Activated CD8-positive, alpha-beta memory T cell treated with anti-CD3 and anti-CD28 coated beads for 4 hours (primary cell): ENCODE results near the gene SH3RF3.

Experiments
- DNase-seq, 2 donors: peaks; one replicate each; pipeline ENCODE4 v3.0.0-alpha.2; 2020; ENCODE audit warnings: low read depth in 2 of 2

The SH3RF3 gene

DNA sequence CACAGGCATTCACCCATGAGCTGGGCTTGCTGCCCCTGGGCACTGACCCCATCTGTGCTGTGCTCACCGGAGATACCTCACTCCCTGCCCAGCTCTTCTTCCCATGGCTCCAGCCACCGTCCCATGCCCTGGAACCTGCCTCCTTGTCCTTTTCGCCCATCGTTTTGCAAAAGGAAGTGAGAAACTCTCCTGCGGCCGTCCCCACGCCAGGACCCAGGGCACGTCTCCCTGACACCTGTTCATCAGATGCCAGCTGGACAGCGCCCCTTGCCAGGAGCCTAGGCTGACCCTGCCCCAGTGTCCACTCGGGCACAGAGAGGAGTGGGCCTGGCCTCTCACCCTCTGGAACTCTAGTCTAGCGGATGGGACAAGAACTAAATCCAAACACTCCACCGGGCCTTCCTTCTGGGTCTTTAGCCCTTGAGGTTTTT lies 246.1 kb downstream of the SH3RF3 start:
- DNase-seq: no peak

DNA sequence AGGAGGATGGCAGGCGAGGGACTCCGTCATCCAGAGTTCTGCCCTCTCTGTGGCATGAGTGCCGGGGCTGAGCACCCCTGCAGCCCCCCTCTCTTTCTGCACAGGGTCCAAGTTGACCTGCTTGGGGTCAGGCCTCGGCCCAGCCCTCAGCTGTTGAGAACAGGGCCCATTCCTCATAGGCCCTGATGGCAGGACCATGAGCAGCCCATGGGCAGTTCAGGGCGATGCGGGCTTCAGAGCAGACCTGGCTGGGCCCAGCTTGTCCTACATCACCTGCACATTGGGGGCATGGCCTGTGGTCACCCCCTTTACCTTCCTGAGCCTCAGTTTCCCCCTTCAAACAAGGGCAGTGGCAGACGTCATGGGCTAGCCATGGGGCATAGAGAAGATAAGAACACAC lies 246.7 kb downstream of the SH3RF3 start:
- DNase-seq: no peak

DNA sequence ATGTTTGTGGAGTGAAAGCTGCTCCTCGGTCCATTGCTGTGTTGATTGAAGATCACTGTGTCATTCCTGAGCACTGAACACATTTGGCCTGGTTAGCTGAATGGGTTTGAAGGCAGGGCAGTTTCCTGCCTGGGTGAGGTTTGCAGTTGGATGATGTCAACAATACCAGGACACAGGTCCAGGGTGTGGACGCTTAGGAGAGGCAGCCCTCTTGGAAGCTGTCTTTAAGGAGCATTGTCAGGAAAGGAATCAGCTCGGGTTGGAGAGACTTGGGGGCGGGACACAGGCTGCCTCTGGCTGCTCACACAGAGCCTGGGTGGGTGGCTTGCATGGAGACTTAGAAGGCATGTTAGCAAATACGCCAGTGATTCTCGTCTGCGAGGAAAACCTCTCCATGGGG lies 247.1 kb downstream of the SH3RF3 start:
- DNase-seq: no peak

DNA sequence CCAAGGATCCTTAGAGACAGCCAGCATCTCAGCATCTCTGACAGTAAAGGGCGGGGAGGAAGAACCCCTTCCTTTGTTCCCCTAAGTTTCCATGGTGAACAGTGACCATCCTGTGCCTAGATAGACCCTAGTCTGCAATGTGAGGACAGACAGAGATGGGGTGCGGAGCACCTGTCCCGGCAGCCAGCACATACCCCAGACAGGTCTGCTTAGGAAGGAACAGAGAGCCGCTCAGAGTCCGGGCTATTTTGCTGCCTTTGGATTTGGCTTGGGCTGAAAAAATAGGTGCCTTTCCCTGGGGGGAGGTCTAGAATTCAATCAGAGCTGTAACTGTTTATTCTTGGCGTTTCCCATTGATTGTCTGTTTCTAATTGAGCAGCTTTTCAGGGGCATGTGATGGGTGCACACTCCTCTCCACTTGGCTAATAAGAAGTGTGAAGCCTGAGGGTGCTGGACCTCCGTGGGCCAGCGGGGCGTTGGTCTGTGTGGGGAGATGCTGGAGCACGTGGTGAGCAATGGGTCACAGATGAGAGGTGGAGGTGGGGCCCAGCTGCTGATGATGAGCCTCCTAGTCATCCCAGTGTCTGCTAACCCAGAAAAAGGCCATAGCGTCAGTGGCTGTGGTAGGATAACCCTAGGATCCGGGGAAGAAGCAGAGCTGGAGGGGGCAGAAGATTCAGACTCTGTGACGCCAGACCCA lies 247.9 kb downstream of the SH3RF3 start:
- no peak for DNase-seq

DNA sequence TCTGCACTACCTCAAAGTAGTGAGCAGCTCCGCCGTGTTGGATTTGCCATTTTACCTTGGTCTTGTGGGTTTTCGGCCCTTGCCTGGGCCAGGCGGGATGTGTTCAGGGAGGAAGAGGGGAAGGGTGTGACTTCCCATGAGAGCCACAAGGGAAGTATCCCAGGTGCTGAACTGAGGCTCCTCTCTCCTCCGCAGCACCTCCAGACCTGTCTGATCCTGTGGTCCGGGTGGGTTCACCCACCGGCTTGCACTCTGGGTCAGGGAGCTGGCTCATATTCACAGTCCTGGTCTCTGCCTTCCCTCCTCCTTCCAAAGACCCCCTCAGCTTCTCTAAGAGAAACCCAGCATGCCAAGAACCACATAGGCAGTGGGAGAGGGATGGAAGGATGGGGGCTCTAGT lies 249.0 kb downstream of the SH3RF3 start:
- DNase-seq: no peak

DNA sequence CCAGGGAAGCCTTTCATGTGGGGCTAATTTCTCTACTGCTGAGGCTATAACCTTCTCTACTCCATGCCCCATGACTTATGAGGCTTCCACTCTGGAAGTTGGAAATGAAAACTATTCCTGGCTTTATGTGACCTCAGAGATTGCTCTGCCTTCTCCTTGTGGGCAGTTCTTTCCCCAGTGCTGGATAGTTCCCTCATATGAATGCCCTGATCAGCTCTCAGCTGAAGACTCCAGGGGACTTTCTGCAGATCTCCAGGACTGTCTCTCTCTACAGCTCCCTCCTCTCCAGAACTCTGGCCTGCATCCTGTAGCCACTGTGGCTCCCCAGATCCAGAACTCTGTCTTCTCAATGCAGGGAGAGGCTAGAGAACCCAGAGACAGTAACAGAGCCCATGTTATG lies 249.7 kb downstream of the SH3RF3 start:
- DNase-seq: no peak

DNA sequence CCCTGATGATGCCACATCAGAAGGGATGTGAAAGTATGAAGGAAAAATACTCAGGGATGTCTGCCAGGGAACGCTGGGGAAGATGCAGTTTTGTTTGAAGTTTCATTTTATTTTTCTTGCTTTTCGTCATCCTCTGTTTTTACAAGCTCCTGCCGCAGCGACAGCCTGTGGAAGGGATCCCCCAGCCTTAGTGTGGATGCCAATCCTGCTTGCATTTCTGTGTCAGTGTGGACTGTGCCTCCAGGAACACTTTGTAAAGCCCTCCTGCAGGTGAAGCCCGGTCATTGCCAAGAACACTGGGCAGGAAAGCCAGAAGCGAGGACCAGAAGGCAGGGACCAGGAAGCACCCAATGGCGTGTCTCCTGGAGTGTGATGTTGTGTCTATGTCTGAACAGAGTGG lies 250.5 kb downstream of the SH3RF3 start:
- DNase-seq: no peak

DNA sequence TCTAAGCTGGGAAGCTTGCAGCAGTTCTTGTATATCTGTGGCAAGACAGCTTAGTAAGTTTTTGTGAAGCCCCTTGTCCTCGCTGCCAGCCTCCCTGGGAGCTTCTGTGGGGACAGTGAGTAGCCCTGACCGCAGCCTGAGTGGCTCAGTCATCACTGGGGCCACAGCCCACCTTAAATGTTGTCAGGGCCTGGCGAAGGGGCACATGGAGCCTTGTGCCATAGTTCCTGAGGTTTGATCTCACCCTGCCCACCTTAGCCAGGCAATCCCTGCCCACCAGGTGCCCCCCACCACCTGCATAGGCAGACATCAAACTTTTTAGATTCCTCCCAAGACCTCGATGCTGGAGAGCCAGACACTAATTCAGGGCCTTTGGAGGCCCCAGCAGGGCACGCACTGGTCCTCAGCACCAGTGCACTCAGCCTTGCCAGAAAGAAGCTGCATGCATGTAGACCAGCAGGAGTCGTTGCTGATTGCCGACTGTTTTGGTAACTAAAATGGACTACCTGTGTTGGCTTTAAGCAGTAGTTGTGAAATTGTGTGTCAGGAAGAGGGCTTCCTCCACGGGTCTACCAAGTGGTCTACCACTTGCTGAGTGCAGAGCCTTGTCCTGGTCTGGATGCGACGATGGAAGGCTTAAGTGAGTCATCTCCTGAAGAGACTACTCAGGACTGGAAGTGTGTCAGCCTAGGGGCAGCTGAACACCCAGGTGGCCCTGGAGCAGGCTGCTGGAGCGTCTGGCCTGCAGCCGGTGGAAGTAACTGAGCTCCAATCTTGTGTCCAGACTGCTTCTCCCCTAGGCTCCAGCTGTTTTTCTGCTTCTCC lies 251.7 kb downstream of the SH3RF3 start:
- DNase-seq: no peak

DNA sequence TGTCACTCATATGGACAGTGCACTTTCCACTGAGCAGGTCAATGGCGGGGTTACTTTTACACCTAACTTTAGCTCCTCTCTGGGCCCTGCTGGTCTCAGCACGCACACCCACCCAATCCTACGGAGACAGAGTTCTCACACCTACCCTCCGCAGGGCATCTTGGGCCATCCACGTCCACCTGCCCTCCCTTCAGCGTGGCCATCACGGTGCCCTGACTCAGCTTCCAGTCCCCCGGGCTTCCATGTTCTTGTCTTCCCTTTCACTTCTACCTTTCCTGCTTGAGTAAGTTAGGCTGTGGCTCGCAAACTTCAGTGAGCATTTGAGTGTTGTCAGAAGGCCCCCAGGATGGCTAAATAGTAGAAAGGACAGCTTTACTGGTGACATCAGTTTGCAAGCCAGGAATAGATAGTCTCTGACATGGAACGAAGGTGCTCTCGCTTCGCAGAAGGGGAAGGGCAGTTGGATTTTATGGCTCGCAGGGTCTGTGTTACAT lies 252.4 kb downstream of the SH3RF3 start:
- DNase-seq: no peak

DNA sequence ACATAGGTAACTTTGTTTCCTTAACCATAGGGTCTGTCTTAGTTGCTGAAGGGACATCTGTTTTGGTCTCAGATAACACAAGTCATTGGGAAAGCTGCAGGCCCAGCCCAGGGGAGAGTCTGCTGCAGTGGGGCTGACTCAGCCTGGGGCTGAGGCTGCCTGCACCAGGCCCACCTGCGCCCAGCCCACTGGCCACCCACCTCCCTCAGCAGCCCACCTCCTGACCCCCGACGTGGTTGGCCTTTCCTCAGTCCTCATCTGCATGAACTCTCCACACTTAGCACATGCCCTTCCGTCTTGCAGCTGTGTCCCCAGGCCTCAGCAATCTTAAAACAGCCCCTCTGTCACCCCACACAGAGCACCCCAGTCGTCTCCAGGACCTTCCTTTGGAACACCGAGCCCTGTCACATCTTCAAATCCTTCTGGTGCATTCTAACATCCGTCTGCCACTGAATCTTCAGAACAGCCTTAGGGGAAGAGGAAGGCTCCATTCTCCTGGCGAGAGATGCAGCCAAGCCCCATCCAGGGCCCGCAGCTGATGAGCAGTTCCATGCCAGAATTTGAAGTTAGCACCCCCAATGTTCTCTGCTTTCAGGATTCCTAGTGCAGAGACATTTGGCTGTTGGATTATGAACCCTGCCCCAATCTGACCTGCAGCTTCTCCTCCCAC lies 253.4 kb downstream of the SH3RF3 start:
- DNase-seq: no peak

DNA sequence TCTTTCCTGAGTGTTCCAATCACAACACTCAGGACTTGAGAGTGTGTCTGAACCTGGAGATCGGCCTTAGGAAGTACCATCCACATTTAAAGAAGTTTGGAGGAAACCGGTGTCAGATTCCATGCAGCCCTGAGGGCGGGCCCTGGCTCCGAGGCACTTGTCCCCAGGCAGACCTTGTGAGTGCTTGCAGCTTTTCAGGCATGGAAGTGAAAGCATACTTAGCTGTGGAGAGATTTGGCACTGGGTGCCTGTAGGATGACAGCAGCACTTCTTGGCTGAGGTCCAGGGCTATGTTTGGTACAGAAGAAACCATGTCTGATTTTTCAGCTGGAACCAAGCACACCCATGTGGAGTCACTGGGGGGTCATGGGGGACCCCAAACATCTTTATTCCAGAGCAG lies 253.9 kb downstream of the SH3RF3 start:
- DNase-seq: no peak

DNA sequence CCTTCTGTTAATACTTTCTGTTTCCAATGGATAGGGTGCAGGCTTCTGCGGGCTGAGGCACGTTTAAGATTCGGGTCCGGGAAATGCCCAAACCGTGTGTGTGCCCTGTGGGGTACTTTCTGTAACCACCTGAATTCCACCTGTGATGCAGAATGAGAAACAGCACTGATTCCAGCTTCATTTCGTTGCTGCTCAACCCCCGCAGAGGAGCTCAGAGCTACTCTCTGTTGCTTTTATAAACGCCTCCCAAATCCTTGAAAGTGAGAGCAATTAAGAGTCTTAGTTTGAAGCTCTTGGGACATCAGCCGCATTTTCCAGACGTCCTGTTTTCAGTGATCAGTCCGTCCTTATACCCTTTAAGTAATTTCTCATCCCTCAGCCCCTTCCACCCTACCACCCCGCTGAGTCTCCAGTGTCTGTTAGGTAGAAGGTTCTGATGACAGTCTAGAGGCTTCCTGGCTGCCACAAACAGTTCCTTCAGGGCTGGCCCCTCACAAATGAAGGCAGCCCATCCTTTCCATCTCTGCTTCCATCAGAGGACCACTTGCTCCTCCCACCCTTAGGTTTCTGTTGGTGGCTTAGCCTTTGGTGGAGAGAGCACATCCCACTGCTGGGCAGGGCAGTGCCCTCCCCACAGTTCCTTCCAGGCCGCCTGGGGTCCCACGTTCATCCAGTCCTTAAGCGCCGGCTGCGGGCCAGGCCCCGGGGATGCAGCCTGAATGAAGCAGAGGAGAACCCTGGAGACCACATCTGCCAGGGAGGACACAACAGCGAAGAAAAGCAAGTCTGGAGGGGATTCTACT lies 254.7 kb downstream of the SH3RF3 start:
- no peak for DNase-seq

DNA sequence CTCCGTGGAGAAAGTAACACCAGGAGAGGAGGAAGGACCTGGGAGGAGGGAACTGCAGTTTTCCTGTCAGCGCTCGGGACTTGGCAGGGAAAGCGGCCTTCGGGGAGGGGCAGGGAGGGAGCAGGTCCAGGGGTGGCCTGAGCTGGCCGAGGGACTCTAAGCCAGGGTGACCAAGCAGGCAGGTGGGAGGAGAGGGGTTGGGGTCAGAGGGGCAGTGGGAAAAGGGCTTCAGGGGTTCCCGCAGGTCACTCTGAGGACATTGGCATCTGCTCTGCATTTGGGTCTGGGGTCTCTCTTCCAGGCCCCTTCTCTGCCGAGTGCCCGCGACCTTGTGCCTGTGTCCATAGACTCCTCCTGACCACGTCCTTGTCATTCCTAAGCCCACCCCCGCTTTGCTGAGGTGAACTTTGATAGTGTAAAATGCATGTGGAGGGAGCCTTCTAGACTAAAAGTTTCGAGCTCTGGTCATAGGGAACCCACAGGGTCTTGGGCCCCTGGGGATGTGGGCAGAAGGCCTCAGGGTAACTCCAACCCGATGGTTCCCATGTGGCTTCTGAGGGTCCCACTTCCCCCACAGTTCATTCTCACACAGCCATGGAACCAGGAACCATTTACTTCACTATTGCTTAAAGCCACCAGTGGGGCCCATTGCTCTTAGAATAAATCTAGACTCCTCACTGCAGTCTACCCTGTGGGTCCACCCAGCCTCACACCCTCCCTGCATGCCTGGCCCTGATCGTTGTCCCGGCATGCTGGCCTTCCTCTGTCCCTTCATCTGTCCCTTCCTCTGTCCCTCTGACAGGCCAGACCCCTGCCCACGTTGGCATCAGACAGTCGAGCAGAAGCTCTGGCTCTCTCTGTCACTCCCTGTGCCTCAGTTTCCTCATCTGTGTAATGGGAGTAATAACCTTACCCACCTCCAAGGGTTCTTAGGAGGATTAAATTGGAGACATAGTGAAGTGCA lies 255.6 kb downstream of the SH3RF3 start:
- DNase-seq: no peak

DNA sequence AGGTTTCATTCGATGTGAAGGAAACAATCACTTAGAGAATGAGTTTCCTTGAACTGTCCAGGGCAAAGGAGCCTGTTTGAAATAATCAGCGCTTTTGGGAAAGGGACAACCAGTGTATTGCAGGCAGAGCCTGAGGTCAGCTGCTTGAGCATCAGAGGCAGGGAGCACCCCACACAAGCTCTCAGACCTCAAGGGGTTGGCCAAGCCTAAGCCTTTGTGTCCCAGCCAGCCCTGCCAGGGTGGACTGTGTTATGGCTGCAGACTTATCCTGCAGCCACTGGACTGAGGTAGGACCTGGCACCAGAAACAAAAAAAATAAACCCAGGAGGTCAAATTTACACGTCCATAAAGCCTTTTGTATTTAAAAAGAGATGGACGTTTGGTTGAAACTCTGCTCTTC lies 256.5 kb downstream of the SH3RF3 start:
- DNase-seq: no peak

DNA sequence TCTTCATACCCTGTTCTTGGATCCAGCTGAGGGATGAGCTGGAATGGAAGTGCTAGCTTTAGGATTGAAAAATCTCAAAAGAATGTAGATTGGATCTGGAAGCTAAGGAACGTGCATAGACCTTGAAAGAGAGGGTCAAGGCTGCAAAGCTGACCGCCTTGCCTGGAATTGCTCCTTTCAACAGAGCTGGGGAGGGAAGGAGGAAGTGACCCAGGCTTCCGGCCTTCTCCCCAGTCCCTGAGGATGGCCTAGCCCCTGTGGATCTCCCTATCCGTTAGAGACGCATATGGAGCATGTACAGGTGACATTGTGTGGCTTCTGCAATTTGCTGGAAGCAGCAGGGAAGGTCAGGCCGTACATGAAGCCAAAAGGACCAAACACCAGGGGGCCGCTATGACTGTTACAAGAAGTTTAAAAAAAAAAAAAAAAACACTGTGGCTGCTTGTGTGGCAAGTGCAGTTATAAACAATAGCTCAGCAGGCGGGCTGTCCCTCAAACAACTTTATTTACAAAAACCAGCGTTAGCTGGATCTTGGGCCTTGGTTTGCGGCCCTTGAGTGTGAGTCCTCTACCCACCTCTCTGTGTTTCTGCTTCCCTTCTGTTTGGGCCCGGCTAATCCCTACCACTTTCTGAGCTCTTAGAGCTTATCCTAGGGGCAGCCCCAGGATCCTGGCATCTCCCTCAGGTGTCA lies 257.1 kb downstream of the SH3RF3 start:
- DNase-seq: no peak

DNA sequence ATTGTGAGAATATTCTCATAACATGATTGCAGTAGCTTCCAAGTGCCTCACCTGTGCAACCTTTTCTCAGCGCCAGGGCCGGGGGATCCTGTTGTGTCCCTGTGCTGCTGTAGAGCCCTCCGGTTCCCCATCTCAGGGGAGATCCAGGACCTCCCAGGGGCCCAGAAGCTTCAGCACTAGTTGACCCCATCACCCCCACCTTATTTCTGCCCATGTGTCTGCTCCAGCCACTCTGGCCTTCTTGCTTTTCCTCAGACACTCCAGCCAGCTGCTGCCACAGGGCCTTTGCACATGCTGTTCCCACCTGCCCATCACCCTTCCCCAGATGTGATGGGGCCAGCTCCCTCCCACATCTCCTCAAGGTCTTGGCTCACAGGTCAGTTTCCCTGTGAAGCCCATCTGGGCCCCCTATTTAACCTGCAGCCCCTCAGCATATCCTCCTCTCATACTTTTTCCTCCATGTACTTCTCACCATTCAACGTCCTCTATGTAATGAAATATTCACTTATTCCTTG lies 258.3 kb downstream of the SH3RF3 start:
- no peak for DNase-seq

DNA sequence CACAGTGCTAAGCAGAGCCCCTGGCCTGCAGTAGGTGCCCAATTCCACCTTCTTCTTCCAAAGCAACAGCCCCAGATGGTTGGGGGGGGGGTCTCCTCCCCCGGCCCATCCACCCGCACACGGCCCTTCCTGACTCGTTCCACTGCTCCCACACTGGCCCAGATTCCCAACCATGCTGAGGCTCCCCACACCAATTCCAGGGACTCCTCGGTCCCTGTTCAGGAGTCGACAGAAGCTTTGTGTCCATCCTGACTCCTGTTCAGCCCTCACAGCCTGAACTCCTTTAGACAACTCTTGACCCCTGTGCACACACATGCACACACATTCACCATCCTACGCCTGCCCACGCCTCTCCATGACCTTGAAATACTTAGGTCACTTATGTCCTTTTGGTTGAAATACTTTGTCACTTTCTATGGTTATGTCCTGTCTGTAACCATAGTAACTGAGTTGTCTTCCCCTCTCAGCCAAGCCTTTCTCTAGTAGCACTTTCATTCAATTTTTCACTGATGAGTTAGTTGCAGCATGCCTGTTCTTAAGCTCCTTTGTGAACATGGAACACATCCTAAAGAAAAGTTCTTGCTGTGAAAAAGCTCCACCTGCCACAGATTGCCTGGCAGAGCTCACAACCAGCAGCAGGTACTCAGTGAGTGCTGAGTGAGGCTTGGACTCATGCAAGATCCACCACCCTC lies 258.9 kb downstream of the SH3RF3 start:
- no peak for DNase-seq

DNA sequence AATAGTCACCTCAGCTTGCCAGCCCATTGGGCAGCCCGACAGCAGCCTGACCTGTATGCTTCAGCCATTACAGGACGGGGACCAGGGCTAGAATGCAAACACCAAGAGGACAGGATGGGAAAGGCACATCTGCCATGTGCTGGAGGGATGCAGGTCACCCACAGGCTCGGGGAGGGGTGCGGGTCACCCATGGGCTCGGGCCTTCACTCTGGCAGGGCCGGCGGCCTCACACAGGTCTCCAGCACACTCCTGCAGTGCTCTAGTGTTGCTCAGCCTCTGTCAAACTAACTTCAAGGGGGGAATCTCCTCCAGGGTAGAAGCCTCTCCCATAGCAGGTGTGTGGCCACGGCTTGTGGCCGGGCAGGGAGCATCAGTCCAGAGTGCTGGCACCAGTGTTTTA lies 262.2 kb downstream of the SH3RF3 start:
- DNase-seq: no peak

DNA sequence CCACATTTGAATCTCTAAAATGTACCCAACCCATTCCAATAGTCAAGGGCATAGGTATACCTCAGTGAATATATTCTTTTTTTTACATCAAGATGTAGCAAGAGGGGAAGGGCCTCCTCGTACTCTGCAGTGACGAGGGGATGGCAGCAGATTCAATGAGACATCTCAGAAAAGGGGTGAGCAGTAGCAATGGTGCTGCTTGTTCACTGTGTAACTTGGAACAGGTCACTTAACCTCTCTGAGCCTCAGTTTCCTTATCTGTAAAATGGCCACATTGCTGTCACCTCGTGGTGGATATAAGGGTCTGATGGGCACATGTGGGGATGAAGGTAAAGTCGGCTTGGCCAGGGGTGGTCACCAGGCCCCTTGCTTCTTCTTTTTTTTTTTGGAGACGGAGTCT lies 263.1 kb downstream of the SH3RF3 start:
- no peak for DNase-seq
